Cardiac muscle cell (in vitro differentiated cells and primary cell): ENCODE data around the gene MAFB. TPM values are rescaled to one million over a fixed set of nuclear protein-coding genes. Genes with fewer than 3 reads are reported as not detected.
A peak's percentile ranks its signal among the peaks of the same experiment; 100 is the strongest.

ENCODE experiments used
- DNase-seq, 2 donors: peaks; one replicate each; pipeline versions ENCODE4 v3.0.0 to v3.0.0-alpha.2; 2010 to 2017; ENCODE audit warnings: low read depth in 1 of 2, low spot score in 1 of 2
- H3K27ac ChIP-seq: fragments of 200-600 bp; sonication (generic); 2 replicates; pipeline ENCODE4 v1.5.1; 2016
- H3K27me3 ChIP-seq: fragments of 200-600 bp; sonication (generic); 2 replicates; pipeline ENCODE4 v1.6.0; 2016; ENCODE audit warnings: control low read depth
- H3K36me3 ChIP-seq: fragments of 200-600 bp; sonication (generic); 2 replicates; pipeline ENCODE4 v1.5.1; 2016; ENCODE audit warnings: control low read depth
- H3K4me1 ChIP-seq: fragments of 200-600 bp; sonication (generic); 2 replicates; pipeline ENCODE4 v1.8.1; 2017; ENCODE audit warnings: low read depth, mild to moderate bottlenecking, mixed run types
- H3K4me3 ChIP-seq: fragments of 200-600 bp; sonication (generic); 2 replicates; pipeline ENCODE4 v1.5.1; 2016; ENCODE audit warnings: mild to moderate bottlenecking
- H3K9me3 ChIP-seq: fragments of 200-600 bp; sonication (generic); 2 replicates; pipeline ENCODE4 v1.5.1; 2017; ENCODE audit warnings: low read depth, mild to moderate bottlenecking, control low read depth
- CTCF ChIP-seq: IDR thresholded peaks from 2 replicates; pipeline ENCODE4 v1.5.1; 2012; ENCODE audit warnings: low read depth, mild to moderate bottlenecking, low read length
- polyA plus RNA-seq: library from polyadenylated mRNA; unstranded; fragments of >200 nt; fragmentation: Nextera tagmentation; extraction: Ambion mirVana; gene quantifications from 2 replicates; pipeline ENCODE4 v1.2.1, GENCODE V29; 2016
- total RNA-seq: library from RNA; depleted of rRNA; stranded (reverse); fragments of >200 nt; gene quantifications from 2 replicates; pipeline ENCODE4 v1.2.3, GENCODE V29; 2016

MAFB gene
- total and polyA plus RNA-seq, 2 experiments from 2014 or later, result 0.84 to 3.2 TPM

GRCh38 chr20:40692240-40693011 lies 3.4 kb upstream of the MAFB start:
- Histone ChIP-seq H3K36me3 (no peaks in the 10 kb centered on the region), H3K4me1 (no peaks in the 10 kb centered on the region), H3K27ac (no peak overlapping the region), H3K27me3 (peaks cover 87% of the 10 kb centered on the region), H3K4me3 (no peak overlapping the region), H3K9me3 (no peaks in the 10 kb centered on the region)
- no peak for DNase-seq
- TF ChIP-seq CTCF, result no peak

DNA sequence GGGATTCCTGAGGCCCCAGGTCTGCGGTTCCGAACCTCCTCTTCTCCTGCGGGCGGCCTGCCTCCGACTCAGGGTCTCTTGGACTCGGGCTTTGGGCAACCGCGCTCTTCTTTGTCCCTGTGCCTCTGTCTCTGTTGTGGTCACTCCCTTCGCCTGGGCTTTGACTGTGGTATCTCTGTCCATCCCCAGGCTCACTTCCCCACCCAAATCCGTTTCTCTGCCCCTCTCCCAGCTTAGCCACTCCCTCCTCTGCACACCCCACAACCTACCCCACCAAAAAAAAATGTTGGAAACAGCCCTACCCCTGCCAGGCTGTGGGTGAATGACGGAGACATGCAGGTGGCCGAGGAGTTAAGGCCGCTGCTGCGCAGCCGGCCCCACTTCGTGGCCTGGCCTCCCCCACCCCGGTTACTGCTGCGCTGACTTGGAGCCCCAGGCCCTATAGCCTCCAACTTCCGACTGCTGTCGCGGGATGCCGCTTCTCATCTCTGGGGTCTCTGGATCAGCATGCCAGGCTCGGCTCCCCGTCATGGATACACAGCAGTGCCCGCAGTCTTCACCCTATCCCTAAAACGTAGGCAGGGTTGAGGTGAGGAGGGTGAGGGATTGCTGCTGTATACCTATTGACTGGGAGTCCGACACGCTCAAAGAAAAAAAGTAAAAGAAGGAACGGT lies 2.7 kb upstream of the MAFB start:
- Histone ChIP-seq H3K27me3 (peaks cover 87% of the 10 kb centered on the region), H3K36me3 (no peaks in the 10 kb centered on the region), H3K9me3 (no peaks in the 10 kb centered on the region), H3K27ac (no peak overlapping the region), H3K4me3 (no peak overlapping the region), H3K4me1 (peaks cover 6% of the 10 kb centered on the region)
- DNase-seq, result no peak
- TF ChIP-seq CTCF, result no peak

DNA sequence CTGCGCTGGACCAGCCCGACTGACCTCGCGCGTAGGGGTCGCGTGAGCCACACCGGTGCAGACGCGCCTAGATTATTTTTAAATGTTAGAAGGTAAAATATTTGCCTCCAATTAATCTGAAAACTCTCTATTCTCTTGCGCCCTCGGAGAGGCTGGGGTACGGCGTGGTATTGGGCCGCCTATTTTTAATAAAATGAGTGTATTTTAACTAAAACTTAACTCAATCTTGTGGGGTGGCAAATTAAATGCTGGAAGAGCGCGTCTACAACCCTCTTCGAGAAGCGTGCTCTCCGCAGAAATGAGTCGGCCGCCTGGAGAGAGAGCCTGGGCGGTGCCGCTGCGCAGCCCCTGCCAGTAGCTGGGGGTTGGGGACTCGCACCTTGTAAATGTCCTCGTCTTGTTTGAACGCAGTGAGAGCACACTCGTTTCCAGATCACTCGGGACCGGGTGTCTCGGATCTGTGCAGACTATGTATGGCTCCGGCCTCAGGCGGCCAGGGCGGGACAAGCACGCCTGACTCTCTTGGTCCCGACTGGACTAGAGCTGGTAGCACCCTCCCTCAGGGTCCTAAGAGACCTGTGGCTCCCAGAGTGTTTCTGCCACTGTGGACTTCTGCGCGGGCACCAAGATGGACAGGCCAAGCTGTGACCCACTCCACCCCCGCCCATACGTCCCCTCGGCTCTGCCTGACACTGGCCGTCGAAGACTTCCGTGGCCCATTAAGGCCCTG lies 2.0 kb upstream of the MAFB start:
- Histone ChIP-seq H3K27me3 (peaks cover 87% of the 10 kb centered on the region), H3K4me1 (peaks cover 6% of the 10 kb centered on the region), H3K4me3 (no peak overlapping the region), H3K27ac (no peak overlapping the region), H3K9me3 (no peaks in the 10 kb centered on the region), H3K36me3 (no peaks in the 10 kb centered on the region)
- no peak for DNase-seq
- TF ChIP-seq CTCF, result no peak

DNA sequence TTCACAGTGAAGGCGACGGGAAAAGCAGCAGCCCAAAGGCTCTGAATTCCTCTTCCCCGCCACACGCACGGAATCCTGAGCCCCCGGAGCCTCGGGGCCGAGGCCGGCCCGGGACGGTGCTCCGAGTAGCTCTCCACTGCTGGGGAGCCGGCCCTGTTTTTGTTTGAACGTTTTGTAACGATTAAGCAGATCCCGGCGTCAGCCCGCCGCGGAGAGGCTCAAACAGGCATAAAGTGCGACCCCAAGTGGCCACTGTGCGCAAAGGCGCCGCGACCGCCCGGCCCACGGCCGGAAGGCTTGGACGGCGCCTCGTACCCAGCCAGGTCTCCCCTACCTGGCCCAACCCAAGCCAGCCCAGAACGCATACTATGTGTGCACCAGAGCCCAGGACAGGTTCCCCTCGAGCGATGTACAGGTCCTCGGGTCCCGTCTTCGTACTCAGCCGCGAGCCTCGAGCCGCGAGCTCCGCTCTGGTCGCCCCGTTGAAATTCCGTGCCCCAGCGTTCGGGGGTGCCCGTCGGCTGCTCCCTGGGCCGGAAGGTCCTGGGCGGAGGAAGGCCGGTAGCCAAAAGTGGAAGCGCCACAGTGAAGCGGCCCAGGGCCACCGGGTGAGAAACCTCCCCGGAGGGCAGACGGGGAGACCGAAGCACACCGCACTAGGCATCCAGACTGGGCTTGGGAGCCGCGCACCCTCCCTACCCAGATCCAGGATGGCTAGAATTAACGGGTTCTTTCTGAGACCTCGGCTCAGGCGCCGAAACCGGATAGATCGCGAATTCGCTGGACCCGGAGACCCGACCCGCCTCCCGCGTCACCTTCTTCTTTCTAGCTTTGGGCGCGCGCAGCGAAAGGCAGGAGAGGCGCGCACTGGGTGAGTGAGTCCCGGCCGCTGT lies 1.2 kb upstream of the MAFB start:
- peak; percentile 93 for DNase-seq
- Histone ChIP-seq H3K27ac (peak overlapping the region; percentile 70), H3K9me3 (no peaks in the 10 kb centered on the region), H3K4me3 (peak overlapping the region; percentile 50), H3K27me3 (peaks cover 87% of the 10 kb centered on the region), H3K36me3 (no peaks in the 10 kb centered on the region), H3K4me1 (peaks cover 6% of the 10 kb centered on the region)
- TF ChIP-seq CTCF, result peak; percentile 87
